Germinal center (tissue), 1 donor: ENCODE results near the gene MT1E.
"Not testable (repeated sequence)": the region's sequence is repeated elsewhere in the genome, so short reads cannot be mapped to it uniquely, and the experiment has no call there.

Experiments
- DNase-seq: peaks from one replicate; pipeline ENCODE4 v3.0.0; 2012; ENCODE audit warnings: mixed read lengths, low spot score

The MT1E gene

GRCh38 chr16:56647641-56648431, 22.3 kb downstream of the MT1E start:
- no peak for DNase-seq

- DNase-seq: no peak
These were observed 23.7 kb downstream of the MT1E start for GRCh38 chr16:56649271-56649670.

GRCh38 chr16:56649820-56650219, 24.2 kb downstream of the MT1E start:
- DNase-seq: no peak

- DNase-seq: no peak
These were observed 26.0 kb downstream of the MT1E start, which contains the start of gene MT1B for GRCh38 chr16:56651586-56651985. Gene MT1B, plus strand, starts transcription at chr16:56651886. Its CDS starts 68 bp downstream, at chr16:56651954.

- DNase-seq: no peak
These were observed 27.0 kb downstream of the MT1E start for GRCh38 chr16:56652600-56652999.

GRCh38 chr16:56653218-56653617, 27.6 kb downstream of the MT1E start:
- no peak for DNase-seq

GRCh38 chr16:56657555-56658326, 32.2 kb downstream of the MT1E start, which contains the start of gene MT1F:
Gene MT1F, plus strand, starts transcription at chr16:56657959. Its CDS starts 100 bp downstream, at chr16:56658059.
- peak; percentile 54 for DNase-seq

- DNase-seq: no peak
These were observed 32.8 kb downstream of the MT1E start for GRCh38 chr16:56658327-56658875.

GRCh38 chr16:56662357-56663354, 37.1 kb downstream of the MT1E start:
- no peak for DNase-seq

GRCh38 chr16:56664506-56664905, 38.9 kb downstream of the MT1E start:
- DNase-seq: no peak

GRCh38 chr16:56665286-56666261, 40.0 kb downstream of the MT1E start:
- not testable (repeated sequence) for DNase-seq

- DNase-seq: no peak
These were observed 42.3 kb downstream of the MT1E start, which contains the start of gene MT1G for GRCh38 chr16:56667581-56668571. Gene MT1G, minus strand, starts transcription at chr16:56668065. Its CDS starts 72 bp downstream, at chr16:56667993.

GRCh38 chr16:56669005-56669839, 43.6 kb downstream of the MT1E start, which contains the start of gene MT1H:
Gene MT1H, plus strand, starts transcription at chr16:56669814. Its CDS starts 71 bp downstream, at chr16:56669885.
- DNase-seq: no peak

- DNase-seq: no peak
These were observed 44.4 kb downstream of the MT1E start for GRCh38 chr16:56669840-56670619.

GRCh38 chr16:56670620-56670934, 45.0 kb downstream of the MT1E start:
- DNase-seq: no peak

- DNase-seq: not testable (repeated sequence)
These were observed 46.1 kb downstream of the MT1E start for GRCh38 chr16:56671691-56672090.

GRCh38 chr16:56672171-56672570, 46.6 kb downstream of the MT1E start:
- DNase-seq: not testable (repeated sequence)
